T follicular helper cell (primary cell): Measurements from ENCODE around the gene TEAD4.

Source experiments
- DNase-seq: peaks from one replicate; pipeline ENCODE4 v3.0.0-alpha.2; 2020; ENCODE audit warnings: low read depth
- total RNA-seq, 2 experiments: gene quantifications; one replicate each; lab custom pipeline; 2026; lab: John Stamatoyannopoulos, UW

The TEAD4 gene
- 0 to 1.2 reads per million in 2 experiments for total RNA-seq

GRCh38 chr12:2959192-2959504 lies at the start of gene TEAD4:
Gene TEAD4, plus strand, starts transcription at chr12:2959397.
- no peak for DNase-seq

- DNase-seq: no peak
Observed at GRCh38 chr12:2912216-2912575, 47.0 kb upstream of the TEAD4 start.

GRCh38 chr12:2919249-2919648 lies 39.9 kb upstream of the TEAD4 start:
- no peak for DNase-seq

- DNase-seq: no peak
Observed at GRCh38 chr12:2922329-2922728, 36.9 kb upstream of the TEAD4 start.

GRCh38 chr12:2923057-2923456 lies 36.1 kb upstream of the TEAD4 start:
- DNase-seq: no peak

GRCh38 chr12:2924019-2924418 lies 35.2 kb upstream of the TEAD4 start:
- no peak for DNase-seq

GRCh38 chr12:2925322-2925995 lies 33.7 kb upstream of the TEAD4 start:
- DNase-seq: no peak

GRCh38 chr12:2930865-2931264 lies 28.3 kb upstream of the TEAD4 start:
- no peak for DNase-seq

DNA sequence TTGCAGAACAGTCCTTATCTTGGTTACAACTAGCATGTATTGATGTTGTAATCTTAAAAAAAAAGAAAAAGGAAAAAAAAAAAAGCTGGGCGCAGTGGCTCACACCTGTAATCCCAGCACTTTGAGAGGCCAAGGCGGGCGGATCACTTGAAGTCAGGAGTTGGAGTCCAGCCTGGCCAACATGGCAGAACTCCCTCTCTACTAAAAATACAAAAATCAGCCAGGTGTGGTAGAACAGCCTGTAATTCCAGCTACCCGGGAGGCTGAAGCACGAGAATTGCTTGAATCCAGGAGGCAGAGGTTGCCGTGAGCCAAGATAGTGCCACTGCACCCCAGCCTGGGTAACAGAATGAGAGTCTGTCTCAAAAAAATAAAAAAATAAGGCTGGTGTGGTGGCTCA lies 25.6 kb upstream of the TEAD4 start:
- DNase-seq: no peak

DNA sequence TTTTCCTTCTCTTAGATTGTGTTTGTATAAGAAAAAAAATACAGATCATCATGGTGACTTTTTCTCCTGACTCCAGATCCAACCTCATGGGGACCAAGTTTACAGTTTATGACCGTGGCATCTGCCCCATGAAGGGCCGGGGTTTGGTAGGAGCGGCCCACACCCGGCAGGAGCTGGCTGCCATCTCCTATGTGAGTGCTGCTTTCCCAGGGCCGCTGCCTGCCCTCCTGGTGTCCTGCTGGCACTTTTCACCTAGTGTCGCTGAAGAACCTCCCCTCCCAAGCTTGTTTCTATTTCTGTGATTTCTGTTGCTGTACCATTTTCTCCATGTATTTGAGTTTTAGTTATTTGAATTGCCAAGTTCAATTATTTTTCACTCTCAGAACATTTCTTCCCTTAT lies 24.8 kb upstream of the TEAD4 start:
- DNase-seq: no peak

DNA sequence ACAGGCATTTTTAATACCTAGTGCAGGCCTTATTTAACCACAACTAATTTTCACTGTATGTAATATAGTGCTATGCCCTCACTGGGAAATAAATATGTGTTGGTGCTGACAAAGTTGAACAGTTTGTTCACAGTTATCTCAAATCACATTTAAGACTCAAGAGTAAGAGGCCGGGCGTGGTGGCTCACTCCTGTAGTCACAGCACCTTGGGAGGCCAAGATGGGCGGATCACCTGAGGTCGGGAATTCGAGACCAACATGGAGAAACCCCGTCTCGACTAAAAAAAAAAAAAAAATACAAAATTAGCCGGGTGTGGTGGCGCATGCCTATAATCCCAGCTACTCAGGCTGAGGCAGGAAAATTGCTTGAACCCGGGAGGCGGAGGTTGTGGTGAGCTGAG lies 22.9 kb upstream of the TEAD4 start:
- no peak for DNase-seq

DNA sequence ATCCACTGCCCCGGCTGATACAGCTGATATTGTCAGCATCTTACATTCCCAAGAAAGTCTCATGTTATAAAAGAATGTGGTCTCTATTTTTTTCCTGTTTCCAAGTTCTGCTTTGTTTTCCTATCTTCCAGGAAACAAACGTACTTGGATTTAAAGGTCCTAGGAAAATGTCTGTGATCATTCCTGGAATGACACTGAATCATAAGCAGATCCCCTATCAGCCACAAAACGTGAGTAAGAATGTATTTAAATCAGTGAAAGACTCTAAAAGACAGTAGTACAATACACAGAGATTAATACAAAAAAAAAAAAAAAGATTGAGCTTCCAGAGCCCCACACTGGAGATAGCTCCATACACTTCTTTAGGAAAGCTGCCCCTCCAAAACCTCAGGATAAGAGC lies 21.7 kb upstream of the TEAD4 start:
- no peak for DNase-seq

GRCh38 chr12:2939191-2939590 lies 20.0 kb upstream of the TEAD4 start:
- DNase-seq: no peak

DNA sequence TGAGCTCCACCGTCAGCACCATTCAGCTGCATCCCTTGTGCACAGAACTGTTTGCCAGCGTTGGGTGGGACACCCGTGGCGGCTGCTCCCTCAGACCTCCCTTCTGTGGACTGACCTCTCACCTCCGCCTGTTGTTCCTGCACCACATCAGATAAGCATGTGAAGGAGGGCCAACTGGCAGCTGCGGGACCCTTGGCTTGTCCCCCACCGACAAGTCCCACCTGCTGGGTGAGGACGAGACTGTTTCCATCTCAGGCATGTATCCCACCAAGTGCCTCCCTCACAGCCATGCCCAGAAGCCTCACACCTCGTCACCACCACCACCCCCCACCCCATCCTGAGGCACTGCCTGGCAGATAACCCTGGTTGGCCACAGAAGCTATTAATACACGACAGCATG lies 18.6 kb upstream of the TEAD4 start:
- DNase-seq: no peak

DNA sequence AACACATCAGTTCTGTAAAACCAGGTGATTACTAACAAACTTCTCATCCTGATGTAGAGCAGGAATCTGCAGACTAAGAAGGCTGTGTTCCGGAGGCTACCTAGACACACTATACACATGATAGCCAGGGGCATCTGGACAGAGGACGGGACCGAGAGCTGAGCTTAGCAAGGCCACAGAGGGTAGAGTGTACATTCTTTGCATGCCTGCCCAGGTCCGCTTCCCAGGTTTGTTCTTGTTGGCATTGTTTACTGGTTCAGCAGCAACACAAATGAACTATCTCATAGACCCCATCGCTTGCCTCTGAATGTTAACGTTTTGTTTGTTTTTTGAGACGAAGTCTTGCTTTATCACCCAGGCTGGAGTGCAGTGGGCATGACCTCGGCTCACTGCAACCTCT lies 17.7 kb upstream of the TEAD4 start:
- no peak for DNase-seq

DNA sequence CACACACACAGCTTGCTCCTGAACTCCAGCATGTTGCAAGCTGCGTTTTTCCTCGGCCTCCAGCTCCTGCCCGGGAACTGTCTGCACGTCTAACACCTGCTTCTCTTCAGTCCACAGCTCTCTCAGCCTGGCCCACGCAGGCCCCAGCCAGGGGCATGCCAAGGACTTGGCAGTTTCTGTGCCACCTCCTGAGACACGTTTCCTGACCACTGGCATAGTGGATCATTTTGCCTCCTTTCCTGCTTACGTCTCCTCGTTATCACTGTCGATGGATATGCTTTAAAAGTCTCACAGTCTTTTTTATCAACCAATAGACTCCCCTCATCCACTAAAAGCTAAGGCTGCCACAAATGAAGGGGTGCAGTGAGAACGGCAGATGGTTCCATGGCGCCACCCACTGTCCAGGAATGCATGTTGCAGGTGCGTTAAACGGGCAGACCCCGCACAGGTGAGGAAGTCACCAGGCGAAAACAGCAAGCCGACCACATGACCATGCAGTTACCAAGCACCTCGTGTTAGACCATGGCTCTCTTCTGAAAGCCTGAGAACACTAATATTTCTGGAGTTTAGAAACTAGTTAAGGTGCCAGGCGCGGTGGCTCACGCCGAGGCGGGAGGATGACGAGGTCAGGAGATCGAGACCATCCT lies 14.7 kb upstream of the TEAD4 start:
- DNase-seq: peak; percentile 4

DNA sequence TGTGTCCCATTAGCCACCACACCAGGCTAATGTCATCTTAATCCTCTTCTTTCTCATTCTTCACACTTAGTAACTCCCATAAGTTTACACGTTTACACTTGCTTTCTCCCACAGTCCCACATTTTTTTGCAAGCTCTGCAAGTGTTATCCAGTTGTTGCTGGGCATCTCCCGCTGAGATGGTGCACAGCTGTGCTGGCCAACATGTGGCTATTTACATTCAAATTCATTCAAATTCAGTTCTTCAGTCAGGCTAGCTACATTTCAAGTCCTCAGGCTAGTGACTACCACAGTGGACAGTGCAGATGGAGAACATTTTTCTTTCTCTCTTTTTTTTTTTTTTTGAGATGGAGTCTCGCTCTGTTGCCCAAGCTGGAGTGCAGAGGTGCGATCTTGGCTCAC lies 9.8 kb upstream of the TEAD4 start:
- no peak for DNase-seq

- no peak for DNase-seq
Observed at GRCh38 chr12:2955888-2956287, 3.3 kb upstream of the TEAD4 start.

DNA sequence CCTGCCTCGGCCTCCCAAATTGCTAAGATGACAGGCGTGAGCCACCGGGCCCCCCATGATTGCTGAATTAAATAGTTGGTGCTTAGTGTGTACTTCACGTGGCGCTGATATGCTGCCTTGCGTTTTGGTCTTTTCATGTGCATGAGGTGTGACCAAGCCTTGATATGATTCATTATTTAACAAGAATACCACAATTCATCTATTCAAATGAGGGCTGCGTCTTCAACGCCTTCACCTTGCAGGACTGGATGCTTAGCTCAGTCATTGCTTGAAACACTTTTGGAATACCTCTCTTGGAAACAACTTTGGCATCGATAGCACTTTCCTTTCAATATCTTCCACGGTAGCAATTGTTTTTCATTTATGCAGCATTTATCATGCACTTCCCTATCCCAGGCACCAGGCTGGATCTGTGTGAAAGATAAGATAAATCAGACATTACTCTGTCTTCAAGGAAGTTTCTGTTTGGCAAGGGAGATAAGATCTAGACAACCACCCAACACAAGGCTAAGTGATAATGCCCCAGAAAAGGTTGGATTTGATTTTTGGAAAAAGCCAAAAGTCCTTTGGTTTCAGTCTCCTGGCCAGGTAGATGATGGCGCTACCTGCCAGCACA lies 1.3 kb upstream of the TEAD4 start:
- no peak for DNase-seq

- DNase-seq: no peak
Observed at GRCh38 chr12:2958432-2959191, 585 bp upstream of the TEAD4 start.

DNA sequence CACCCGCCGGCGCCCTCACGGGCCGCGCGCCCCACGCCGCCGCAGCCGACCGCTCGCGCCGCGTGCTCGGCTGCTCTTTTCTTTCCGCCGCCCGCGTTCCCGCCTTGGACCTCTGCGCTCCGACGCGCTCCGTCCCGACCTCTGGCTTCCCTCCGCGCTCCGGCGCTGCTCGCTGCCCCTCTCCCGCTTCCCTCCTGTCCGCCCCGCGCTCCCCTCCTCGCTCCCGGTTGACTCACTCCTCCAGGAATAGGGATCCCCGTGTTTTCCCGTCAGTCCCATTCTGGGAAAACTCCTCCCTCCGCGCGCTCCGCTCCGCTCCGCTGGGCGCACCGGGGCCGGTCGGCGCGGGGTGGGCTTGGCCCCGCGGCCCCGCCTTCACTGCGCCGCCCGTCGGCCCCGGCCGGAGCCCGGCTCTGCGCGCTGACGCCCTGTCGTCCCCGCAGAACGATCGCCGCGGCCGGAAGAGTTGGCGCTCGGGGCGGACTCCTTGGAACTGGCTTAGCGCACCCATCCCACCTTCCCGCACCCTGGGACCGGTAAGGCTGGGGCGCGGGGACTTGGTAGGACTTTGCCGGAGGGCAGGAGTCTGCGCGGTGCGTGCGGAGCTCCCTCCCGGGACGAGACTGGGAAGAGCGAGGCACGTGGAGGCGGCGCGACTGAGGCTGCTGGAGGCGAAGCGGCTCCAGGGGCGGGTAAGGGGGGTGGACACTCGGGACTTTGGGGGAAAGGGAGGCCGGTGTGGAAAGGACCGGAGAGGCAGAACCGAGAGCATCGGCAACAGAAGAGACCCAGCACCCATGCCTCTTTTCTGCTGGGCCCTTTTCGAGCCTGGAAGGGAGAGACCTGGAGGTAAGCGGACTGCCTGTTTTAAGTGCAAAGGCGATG lies 550 bp downstream of the TEAD4 start:
- no peak for DNase-seq

- DNase-seq: no peak
Observed at GRCh38 chr12:2960390-2960956, 1.3 kb downstream of the TEAD4 start.
